Sigmoid colon (tissue), 3 donors: ENCODE results near the gene APOBEC3B.

Source experiments
- POLR2A ChIP-seq, 2 donors: fragments of 450-650 bp; IDR thresholded peaks; one replicate each; pipeline ENCODE4 v1.6.1; 2016; ENCODE audit warnings: antibody characterized with exemption in 2 of 2, mild to moderate bottlenecking in 2 of 2, moderate library complexity in 2 of 2
- TF ChIP-seq, protein P1 (sequence below), 4 experiments: fragments of 450-650 bp in 3 of 4; fragments of 200-600 bp in 1 of 4; IDR thresholded peaks; one replicate each; pipeline ENCODE4 v1.5.1; 2016 to 2019; ENCODE audit warnings: antibody characterized with exemption in 4 of 4, mild to moderate bottlenecking in 3 of 4, moderate library complexity in 2 of 4

GRCh38 chr22:38937541-38937940 is 44.6 kb upstream of the APOBEC3B start:
- TF ChIP-seq POLR2A (IDR thresholded peaks at IDR 0.05) = no peak
- TF ChIP-seq, protein P1, sequence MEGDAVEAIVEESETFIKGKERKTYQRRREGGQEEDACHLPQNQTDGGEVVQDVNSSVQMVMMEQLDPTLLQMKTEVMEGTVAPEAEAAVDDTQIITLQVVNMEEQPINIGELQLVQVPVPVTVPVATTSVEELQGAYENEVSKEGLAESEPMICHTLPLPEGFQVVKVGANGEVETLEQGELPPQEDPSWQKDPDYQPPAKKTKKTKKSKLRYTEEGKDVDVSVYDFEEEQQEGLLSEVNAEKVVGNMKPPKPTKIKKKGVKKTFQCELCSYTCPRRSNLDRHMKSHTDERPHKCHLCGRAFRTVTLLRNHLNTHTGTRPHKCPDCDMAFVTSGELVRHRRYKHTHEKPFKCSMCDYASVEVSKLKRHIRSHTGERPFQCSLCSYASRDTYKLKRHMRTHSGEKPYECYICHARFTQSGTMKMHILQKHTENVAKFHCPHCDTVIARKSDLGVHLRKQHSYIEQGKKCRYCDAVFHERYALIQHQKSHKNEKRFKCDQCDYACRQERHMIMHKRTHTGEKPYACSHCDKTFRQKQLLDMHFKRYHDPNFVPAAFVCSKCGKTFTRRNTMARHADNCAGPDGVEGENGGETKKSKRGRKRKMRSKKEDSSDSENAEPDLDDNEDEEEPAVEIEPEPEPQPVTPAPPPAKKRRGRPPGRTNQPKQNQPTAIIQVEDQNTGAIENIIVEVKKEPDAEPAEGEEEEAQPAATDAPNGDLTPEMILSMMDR (IDR thresholded peaks at IDR 0.05) = no peak
